ENCODE measurements around the gene PPP2R2D. TPM values are rescaled to one million over a fixed set of nuclear protein-coding genes. Genes with fewer than 3 reads are reported as not detected.

Gene PPP2R2D
- total RNA-seq, 1 experiment from 2014 or later: 23.5 TPM

DNA sequence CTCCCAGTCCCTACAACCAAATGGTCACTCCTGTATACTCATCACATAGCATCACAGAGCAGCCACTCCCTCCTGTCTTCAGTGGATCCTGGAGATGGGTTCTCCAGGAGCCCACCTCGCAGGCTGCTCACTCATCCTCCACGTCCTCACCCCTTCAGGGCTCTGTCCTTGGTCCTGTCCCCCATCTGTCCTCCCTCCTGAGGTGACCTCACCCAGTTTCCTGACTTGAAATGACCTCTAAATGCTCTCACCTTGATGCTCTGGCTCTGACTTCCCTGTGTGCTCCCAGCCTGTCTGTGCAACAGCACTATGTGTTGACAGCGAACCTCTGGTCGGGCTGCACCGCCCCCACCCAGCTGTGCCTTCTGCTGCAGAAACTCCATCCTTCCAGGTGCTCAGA lies 2.1 kb upstream of the PPP2R2D start:
- Histone ChIP-seq H4K20me1 (ENCODE audit: insufficient read depth) (peaks cover 12% of the 10 kb centered on the region), H3K9me3 (ENCODE audit: insufficient read depth, low read depth) (no peaks in the 10 kb centered on the region), H3K4me1 (replicated peaks; ENCODE audit: insufficient read depth) (peaks cover 19% of the 10 kb centered on the region), H3K27me3 (ENCODE audit: insufficient read depth, low read depth) (peaks cover 7% of the 10 kb centered on the region; the same call in 1 of the 2 replicates), H3K27ac (no peak overlapping the region), H3K79me2 (ENCODE audit: low read depth) (peaks cover 23% of the 10 kb centered on the region), H3K36me3 (ENCODE audit: low read depth) (no peaks in the 10 kb centered on the region), H3F3A (ENCODE audit: insufficient read depth, low read depth) (no peaks in the 10 kb centered on the region; the same call in 1 of the 2 replicates), H3K4me3 (no peak overlapping the region), H3K4me2 (no peak overlapping the region), H2AFZ (no peak overlapping the region), H3K9me2 (ENCODE audit: insufficient read depth) (no peaks in the 10 kb centered on the region)
- BruUV-seq (replicated peaks): no TSS peak
- intact Hi-C loops (cut with micrococcal nuclease; ENCODE audit: unreplicated experiment): no loop called here
- no peak for TF ChIP-seq EZH2 (IDR thresholded peaks at IDR 0.05; ENCODE audit: low read depth)
- TF ChIP-seq, protein P1, sequence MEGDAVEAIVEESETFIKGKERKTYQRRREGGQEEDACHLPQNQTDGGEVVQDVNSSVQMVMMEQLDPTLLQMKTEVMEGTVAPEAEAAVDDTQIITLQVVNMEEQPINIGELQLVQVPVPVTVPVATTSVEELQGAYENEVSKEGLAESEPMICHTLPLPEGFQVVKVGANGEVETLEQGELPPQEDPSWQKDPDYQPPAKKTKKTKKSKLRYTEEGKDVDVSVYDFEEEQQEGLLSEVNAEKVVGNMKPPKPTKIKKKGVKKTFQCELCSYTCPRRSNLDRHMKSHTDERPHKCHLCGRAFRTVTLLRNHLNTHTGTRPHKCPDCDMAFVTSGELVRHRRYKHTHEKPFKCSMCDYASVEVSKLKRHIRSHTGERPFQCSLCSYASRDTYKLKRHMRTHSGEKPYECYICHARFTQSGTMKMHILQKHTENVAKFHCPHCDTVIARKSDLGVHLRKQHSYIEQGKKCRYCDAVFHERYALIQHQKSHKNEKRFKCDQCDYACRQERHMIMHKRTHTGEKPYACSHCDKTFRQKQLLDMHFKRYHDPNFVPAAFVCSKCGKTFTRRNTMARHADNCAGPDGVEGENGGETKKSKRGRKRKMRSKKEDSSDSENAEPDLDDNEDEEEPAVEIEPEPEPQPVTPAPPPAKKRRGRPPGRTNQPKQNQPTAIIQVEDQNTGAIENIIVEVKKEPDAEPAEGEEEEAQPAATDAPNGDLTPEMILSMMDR (conservative IDR thresholded peaks at IDR 0.05): no peak
- CTCF ChIA-PET: no interaction called here
- DNase-seq: no peak
- POLR2A ChIA-PET (ENCODE audit: unreplicated experiment): no interaction called here

DNA sequence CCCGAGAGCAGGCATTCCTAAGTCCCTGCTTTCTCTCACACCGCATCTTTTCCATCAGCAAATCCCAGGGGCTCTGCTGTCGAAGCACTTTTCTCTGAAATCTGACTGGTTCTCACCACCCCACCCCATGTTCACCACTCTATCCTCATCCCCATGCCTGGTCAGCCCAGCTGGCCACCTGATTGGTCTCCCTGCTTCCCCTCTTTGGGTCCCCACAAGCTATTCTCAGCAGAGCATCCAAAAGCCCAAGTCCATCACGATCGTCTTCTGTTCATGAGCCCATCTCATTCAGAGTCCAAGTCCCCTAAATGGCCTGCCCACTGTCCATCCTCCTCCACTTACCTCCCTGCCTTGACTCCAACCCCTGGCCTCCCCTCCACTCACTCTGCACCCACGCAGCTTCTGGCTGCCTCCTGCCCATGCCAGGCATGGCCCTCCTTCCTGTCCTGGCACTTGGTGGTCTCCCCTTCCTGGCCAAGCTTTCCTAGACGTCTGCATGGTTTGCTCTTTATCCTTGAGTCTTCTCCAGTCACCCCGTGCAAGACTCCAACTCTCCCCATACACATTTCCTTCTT lies 1.6 kb upstream of the PPP2R2D start:
- no TSS peak for BruUV-seq (replicated peaks)
- no peak overlapping the region; the same call in 1 of the 2 replicates for H3K4me2 ChIP-seq
- no peak overlapping the region for H3K27ac ChIP-seq

DNA sequence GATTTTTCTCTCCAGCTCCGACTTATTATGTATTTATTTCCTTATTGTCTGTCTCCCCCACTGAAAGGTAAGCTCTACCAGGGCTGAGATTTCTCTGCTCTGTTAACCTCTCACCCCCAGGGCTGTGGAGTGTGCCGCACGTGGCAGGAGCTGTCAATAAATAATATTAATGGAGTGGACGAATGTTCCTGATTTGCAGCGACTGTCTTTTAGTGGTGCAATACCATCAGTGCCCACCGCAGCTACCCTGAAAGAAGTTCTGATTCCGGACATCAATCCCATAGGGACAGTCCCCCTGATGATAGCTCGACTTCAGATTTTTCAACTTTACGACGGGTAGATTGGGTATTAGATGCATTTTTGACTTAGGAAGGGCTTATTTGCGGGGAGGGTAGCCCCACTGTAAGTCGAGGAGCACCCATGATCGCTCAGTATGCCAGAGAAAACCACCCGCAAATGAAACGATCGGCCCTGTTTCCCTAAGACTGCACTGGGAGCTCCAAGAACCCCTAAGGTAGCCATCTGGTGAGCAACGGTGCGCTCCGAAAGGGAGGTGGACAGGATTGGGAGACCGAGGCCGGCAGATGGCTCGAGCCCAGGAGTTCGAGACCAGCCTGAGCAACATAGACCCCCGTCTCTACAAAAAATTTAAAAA lies 986 bp upstream of the PPP2R2D start:
- H3K4me3 ChIP-seq: peak overlapping the region; percentile 71
- no peak for TF ChIP-seq EZH2 (IDR thresholded peaks at IDR 0.05; ENCODE audit: low read depth)
- TF ChIP-seq, protein P1 (conservative IDR thresholded peaks at IDR 0.05): no peak
- H3K9me3 ChIP-seq (ENCODE audit: insufficient read depth, low read depth): no peaks in the 10 kb centered on the region
- DNase-seq: no peak
- POLR2A ChIA-PET (ENCODE audit: unreplicated experiment): interaction anchor here (0.5 to 1.1 kb wide), 5 partner anchors 12 to 196 kb away, joined by 5 to 8 read pairs (median 5); no protein-coding TSS in a partner anchor
- H3K9me2 ChIP-seq (ENCODE audit: insufficient read depth): no peaks in the 10 kb centered on the region
- H3K36me3 ChIP-seq (ENCODE audit: low read depth): no peaks in the 10 kb centered on the region
- peak overlapping the region; percentile 92 for H3K4me2 ChIP-seq
- BruUV-seq (replicated peaks): TSS peak; percentile 98
- H2AFZ ChIP-seq: peak overlapping the region; percentile 90
- CTCF ChIA-PET: no interaction called here
- intact Hi-C loops (cut with micrococcal nuclease; ENCODE audit: unreplicated experiment): loop anchor here (1.0 to 5.0 kb wide), 3 partner anchors 12 to 507 kb away; no protein-coding TSS in a partner anchor
- H4K20me1 ChIP-seq (ENCODE audit: insufficient read depth): peaks cover 15% of the 10 kb centered on the region
- H3K27ac ChIP-seq: no peak overlapping the region
- H3K4me1 ChIP-seq (replicated peaks; ENCODE audit: insufficient read depth): peaks cover 23% of the 10 kb centered on the region
- H3K79me2 ChIP-seq (ENCODE audit: low read depth): peaks cover 32% of the 10 kb centered on the region
- no peaks in the 10 kb centered on the region; the same call in 1 of the 2 replicates for H3K27me3 ChIP-seq (ENCODE audit: insufficient read depth, low read depth)
- H3F3A ChIP-seq (ENCODE audit: insufficient read depth, low read depth): no peaks in the 10 kb centered on the region; the same call in 1 of the 2 replicates

More for the DNA sequence above, 1.6 kb upstream of the PPP2R2D start:
- Histone ChIP-seq H3K79me2 (ENCODE audit: low read depth) (peaks cover 26% of the 10 kb centered on the region), H3K36me3 (ENCODE audit: low read depth) (no peaks in the 10 kb centered on the region), H3K4me3 (no peak overlapping the region), H4K20me1 (ENCODE audit: insufficient read depth) (peaks cover 12% of the 10 kb centered on the region), H3K9me2 (ENCODE audit: insufficient read depth) (no peaks in the 10 kb centered on the region), H3K4me1 (replicated peaks; ENCODE audit: insufficient read depth) (peaks cover 19% of the 10 kb centered on the region), H2AFZ (no peak overlapping the region), H3K9me3 (ENCODE audit: insufficient read depth, low read depth) (no peaks in the 10 kb centered on the region), H3F3A (ENCODE audit: insufficient read depth, low read depth) (no peaks in the 10 kb centered on the region; the same call in 1 of the 2 replicates), H3K27me3 (ENCODE audit: insufficient read depth, low read depth) (peaks cover 2% of the 10 kb centered on the region; the same call in 1 of the 2 replicates)
- CTCF ChIA-PET: no interaction called here
- POLR2A ChIA-PET (ENCODE audit: unreplicated experiment): interaction anchor here (0.6 kb wide), 1 partner anchor 86 kb away, joined by 6 read pairs; no protein-coding TSS in a partner anchor
- intact Hi-C loops (cut with micrococcal nuclease; ENCODE audit: unreplicated experiment): no loop called here
- DNase-seq: no peak
- TF ChIP-seq, protein P1 (conservative IDR thresholded peaks at IDR 0.05): no peak
- no peak for TF ChIP-seq EZH2 (IDR thresholded peaks at IDR 0.05; ENCODE audit: low read depth)

Measured in PC-9 (cell line).